Parathyroid adenoma (tissue), 2 donors: ENCODE data around the gene ECHDC3.
"Not testable (repeated sequence)": the region's sequence is repeated elsewhere in the genome, so short reads cannot be mapped to it uniquely, and the experiment has no call there.

Experiments
- H2AFZ ChIP-seq: fragments of 300-600 bp; sonication (generic); one replicate; pipeline ENCODE4 v1.7.0; 2017; ENCODE audit warnings: antibody characterized with exemption, mild to moderate bottlenecking
- H3K27ac ChIP-seq: fragments of 300-600 bp; sonication (generic); one replicate; pipeline ENCODE4 v1.7.0; 2017
- H3K27me3 ChIP-seq: fragments of 300-600 bp; sonication (generic); one replicate; pipeline ENCODE4 v1.7.0; 2017; ENCODE audit warnings: low read length; ENCODE audit not compliant: control insufficient read depth, insufficient read depth
- H3K36me3 ChIP-seq: fragments of 300-600 bp; sonication (generic); one replicate; pipeline ENCODE4 v1.7.0; 2017; ENCODE audit warnings: low read length; ENCODE audit not compliant: control insufficient read depth, insufficient read depth
- H3K4me1 ChIP-seq: fragments of 300-600 bp; sonication (generic); one replicate; pipeline ENCODE4 v1.7.0; 2017; ENCODE audit warnings: control low read depth
- H3K4me2 ChIP-seq: fragments of 300-600 bp; sonication (generic); one replicate; pipeline ENCODE4 v1.7.0; 2017; ENCODE audit warnings: low read length
- H3K4me3 ChIP-seq: fragments of 300-600 bp; sonication (generic); one replicate; pipeline ENCODE4 v1.7.0; 2017; ENCODE audit warnings: low read depth, low read length
- H3K79me2 ChIP-seq: fragments of 300-600 bp; sonication (generic); one replicate; pipeline ENCODE4 v1.7.0; 2017; ENCODE audit warnings: control low read depth
- H3K9ac ChIP-seq: fragments of 300-600 bp; sonication (generic); one replicate; pipeline ENCODE4 v1.7.0; 2017; ENCODE audit warnings: mild to moderate bottlenecking
- H3K9me3 ChIP-seq: fragments of 300-600 bp; sonication (generic); one replicate; pipeline ENCODE4 v1.7.0; 2017; ENCODE audit warnings: low read length; ENCODE audit not compliant: control insufficient read depth
- CTCF ChIP-seq: fragments of 300-600 bp; sonication (generic); IDR thresholded peaks from one replicate; pipeline ENCODE4 v1.7.0; 2017; ENCODE audit warnings: antibody characterized with exemption, mild to moderate bottlenecking
- donor health status: primary hyperparathyroidism.

ECHDC3 gene

GRCh38 chr10:11727563-11727962 lies 14.6 kb upstream of the ECHDC3 start:
- Histone ChIP-seq H3K4me1 (no peaks in the 10 kb centered on the region), H3K79me2 (no peaks in the 10 kb centered on the region), H3K27ac (no peak overlapping the region), H3K36me3 (no peaks in the 10 kb centered on the region), H3K9ac (no peak overlapping the region), H2AFZ (no peak overlapping the region), H3K9me3 (no peaks in the 10 kb centered on the region), H3K4me3 (no peak overlapping the region), H3K27me3 (no peaks in the 10 kb centered on the region), H3K4me2 (no peak overlapping the region)
- no peak for TF ChIP-seq CTCF

GRCh38 chr10:11728353-11728752 lies 13.8 kb upstream of the ECHDC3 start:
- TF ChIP-seq CTCF: no peak
- Histone ChIP-seq H2AFZ (no peak overlapping the region), H3K4me1 (no peaks in the 10 kb centered on the region), H3K79me2 (no peaks in the 10 kb centered on the region), H3K27ac (no peak overlapping the region), H3K9me3 (no peaks in the 10 kb centered on the region), H3K4me2 (no peak overlapping the region), H3K36me3 (no peaks in the 10 kb centered on the region), H3K4me3 (no peak overlapping the region), H3K9ac (no peak overlapping the region), H3K27me3 (no peaks in the 10 kb centered on the region)

- H3K79me2 ChIP-seq: no peaks in the 10 kb centered on the region
- H3K4me1 ChIP-seq: no peaks in the 10 kb centered on the region
- H3K4me3 ChIP-seq: no peak overlapping the region
- no peak for TF ChIP-seq CTCF
- H2AFZ ChIP-seq: no peak overlapping the region
- H3K4me2 ChIP-seq: no peak overlapping the region
- H3K27me3 ChIP-seq: no peaks in the 10 kb centered on the region
- H3K27ac ChIP-seq: no peak overlapping the region
- H3K9ac ChIP-seq: no peak overlapping the region
- H3K36me3 ChIP-seq: no peaks in the 10 kb centered on the region
- H3K9me3 ChIP-seq: no peaks in the 10 kb centered on the region
These were observed 12.3 kb upstream of the ECHDC3 start for GRCh38 chr10:11729790-11730315.

DNA sequence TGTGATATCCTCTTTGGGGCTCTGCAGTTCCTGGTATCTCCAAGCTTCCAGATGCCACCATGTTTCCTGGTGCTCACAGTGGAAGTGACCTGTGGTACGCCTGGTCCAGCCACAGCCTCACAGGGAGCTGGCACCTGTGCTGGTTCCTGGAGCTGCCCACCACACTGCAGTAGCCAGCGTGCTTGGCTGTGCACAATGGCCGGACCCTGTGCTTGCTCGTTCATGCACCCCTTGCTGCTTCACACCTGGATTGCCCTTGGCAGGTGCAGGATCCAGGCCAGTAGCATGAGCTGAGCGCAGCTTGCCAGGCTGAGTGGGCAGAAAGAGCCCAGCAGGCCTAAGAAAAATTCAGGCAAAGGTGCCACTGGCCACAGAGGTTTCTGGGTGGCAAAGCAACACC lies 11.4 kb upstream of the ECHDC3 start:
- H3K4me2 ChIP-seq: no peak overlapping the region
- no peak for TF ChIP-seq CTCF
- no peak overlapping the region for H3K4me3 ChIP-seq
- H3K27me3 ChIP-seq: no peaks in the 10 kb centered on the region
- H3K27ac ChIP-seq: no peak overlapping the region
- H3K9me3 ChIP-seq: no peaks in the 10 kb centered on the region
- H3K36me3 ChIP-seq: no peaks in the 10 kb centered on the region
- H2AFZ ChIP-seq: no peak overlapping the region
- H3K9ac ChIP-seq: no peak overlapping the region
- H3K79me2 ChIP-seq: no peaks in the 10 kb centered on the region
- H3K4me1 ChIP-seq: no peaks in the 10 kb centered on the region

GRCh38 chr10:11736767-11737166 lies 5.4 kb upstream of the ECHDC3 start:
- H3K27ac ChIP-seq, H3K36me3 ChIP-seq, H3K27me3 ChIP-seq, H3K9me3 ChIP-seq, H3K4me1 ChIP-seq, H2AFZ ChIP-seq, H3K4me3 ChIP-seq, H3K9ac ChIP-seq, H3K4me2 ChIP-seq, H3K79me2 ChIP-seq: not testable (repeated sequence)

DNA sequence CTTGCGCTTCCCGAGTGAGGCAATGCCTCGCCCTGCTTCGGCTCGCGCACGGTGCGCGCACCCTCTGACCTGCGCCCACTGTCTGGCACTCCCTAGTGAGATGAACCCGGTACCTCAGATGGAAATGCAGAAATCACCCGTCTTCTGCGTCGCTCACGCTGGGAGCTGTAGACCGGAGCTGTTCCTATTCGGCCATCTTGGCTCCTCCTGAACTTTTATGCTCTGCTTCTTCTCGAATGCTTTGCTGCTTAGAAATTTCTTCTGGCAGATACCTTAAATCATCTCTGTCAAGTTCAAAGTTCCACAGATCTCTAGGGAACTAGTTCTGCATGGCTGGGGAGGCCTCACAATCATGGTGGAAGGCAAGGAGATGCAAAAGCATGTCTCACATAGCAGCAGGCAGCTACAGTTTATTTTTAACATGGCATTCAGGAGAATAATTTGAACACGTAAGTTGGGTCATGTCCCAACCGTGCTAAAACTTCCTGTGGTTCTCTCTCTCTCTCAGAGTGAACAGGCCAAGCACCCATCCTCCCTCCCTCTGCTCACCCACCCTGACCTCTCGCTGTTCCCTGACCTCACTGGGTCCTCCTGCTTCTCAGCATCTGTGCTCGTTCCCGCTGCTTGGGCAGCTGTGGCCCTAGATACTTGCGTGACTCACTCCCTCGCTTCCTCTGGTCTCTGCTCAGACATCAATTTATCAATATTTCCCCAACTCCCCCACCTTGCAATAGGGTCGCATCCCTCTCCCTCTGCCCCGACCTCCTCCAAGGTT lies 4.7 kb upstream of the ECHDC3 start:
- not testable (repeated sequence) for H3K79me2 ChIP-seq, H3K36me3 ChIP-seq, H3K9ac ChIP-seq, H3K4me2 ChIP-seq, H3K4me1 ChIP-seq, H3K27me3 ChIP-seq, H3K9me3 ChIP-seq, H3K4me3 ChIP-seq
- Histone ChIP-seq H3K27ac (peak overlapping the region; percentile 78), H2AFZ (peak overlapping the region; percentile 85)
